Measurements from ENCODE around the gene KCNJ6.

DNA sequence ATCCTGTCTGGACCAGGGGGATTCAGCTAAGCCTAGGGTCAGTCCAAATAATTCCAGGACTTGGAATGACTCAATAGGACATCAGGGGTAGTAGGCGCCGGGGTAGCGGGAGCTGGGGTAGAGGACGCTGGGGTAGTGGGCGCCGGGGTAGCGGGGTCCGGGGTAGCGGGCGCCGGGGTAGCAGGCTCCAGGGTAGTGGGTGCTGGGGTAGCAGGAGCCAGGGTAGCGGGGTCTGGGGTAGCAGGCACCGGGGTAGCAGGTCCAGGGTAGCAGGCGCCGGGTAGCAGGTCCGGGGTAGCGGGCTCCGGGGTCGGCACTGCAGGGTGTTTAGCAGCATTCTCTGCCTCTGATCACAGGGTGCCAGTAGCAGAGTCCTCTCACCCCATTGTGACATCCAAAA is 248.9 kb downstream of the KCNJ6 start:
- TF ChIP-seq POLR2A (IDR thresholded peaks at IDR 0.05; ENCODE audit: low read length), result no peak
- no peak for TF ChIP-seq GATA1 (IDR thresholded peaks at IDR 0.05; ENCODE audit: low read depth, low read length)

Measured in erythroblast (primary cell).